GM15510 (cell line): ENCODE results near the gene LCE3E.

Experiments
- POLR2A ChIP-seq: IDR thresholded peaks from 3 replicates; pipeline ENCODE4 v1.6.1; 2011; ENCODE audit warnings: borderline replicate concordance; ENCODE audit not compliant: insufficient read length; ENCODE audit errors: extremely low read depth

The LCE3E gene

DNA sequence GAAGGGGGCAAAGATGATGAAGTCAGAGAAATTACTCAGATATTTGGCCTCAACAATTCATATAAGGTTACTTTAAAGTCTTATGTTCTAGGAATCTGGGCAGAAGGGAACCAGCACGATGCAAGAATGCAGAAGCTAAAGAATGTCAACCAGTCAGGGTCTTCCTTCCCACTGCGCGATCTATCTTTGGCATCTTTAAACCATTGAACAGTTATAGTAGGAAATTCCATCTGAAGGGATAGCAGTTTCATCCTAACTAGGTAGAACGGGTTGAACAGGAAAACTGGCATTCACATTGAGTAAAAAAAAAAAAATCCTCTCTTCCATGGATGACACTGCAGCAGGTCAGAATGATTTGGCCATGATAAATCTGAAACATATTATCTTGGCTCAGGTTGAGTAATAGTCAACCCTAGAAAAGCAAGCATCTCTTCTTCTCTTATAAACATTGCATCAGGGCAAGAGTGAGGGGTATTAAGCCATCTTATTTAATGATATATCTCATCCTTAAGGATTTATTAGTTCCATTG lies 46.0 kb downstream of the LCE3E start:
- no peak for TF ChIP-seq POLR2A

DNA sequence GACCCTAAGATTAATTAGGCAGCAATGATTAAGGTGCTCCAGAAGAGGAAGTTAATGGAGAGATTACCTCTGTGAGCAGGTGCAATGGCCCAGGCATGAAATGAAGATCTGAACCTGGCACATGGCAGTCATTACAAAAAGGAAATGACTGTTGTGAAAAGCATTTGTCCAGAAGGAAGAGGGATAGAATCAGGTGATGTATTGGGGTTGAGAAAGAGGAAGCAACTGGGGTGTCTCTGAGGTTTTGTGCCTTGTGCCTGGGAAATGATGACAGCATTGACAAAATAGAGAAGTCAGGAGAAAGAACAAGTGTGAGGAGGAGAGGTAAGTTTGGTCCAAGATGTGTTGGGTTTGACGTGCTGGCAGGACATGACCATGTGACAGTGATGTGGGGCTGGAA lies 46.7 kb downstream of the LCE3E start:
- TF ChIP-seq POLR2A = no peak

DNA sequence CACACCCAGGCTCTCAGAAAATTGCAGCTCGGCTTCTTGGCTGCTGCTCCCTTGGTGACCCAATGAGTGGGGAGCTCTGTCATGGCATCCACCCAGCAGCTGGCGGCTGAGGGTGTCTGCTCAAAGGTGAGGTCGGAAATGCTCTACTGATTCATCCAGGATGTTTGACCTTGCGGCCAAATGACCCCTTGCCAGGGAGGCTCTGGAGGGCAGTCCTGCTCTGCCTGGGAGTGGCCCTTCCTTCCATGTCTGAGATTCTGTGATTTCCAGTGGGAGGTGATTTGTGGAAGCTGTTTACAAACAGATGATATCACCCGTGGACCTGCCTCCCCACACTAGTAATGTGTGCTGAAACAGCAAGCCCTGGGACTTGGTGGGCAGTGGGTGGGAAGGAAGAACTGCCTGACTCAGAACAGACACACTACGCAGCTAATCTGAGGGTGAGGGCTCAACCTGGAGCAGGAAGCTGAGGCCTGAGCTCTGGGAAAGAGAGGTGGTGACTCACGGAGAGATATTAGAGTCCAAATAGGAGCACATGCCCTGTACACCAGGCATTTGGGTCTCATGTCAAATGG lies 49.3 kb downstream of the LCE3E start:
- TF ChIP-seq POLR2A = no peak

DNA sequence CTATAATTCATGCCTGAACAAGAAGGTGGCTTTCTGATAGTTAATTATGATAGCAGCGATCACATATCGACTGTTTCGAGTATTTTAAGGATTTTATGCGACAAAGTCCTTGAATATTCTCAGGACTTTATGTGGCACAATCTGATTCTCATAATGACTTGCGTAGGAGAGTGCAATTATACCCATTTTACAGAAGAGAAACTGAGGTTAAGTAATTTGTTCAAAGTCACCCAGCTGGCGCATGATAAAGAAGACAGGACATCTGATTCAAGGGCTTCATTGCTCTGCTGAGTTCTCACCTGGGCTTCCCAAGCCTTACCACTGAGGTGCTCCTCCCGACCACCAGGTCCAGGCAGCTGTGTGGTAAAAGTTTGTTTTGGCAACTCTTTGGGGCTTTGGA lies 50.5 kb downstream of the LCE3E start:
- no peak for TF ChIP-seq POLR2A
